Endodermal cell (in vitro differentiated cells): Measurements from ENCODE around the gene ARHGAP11A. TPM values are rescaled to one million over a fixed set of nuclear protein-coding genes. Genes with fewer than 3 reads are reported as not detected.
"Not testable (repeated sequence)": the region's sequence is repeated elsewhere in the genome, so short reads cannot be mapped to it uniquely, and the experiment has no call there.

Source experiments
- DNase-seq: peaks from one replicate; pipeline ENCODE4 v3.0.0-alpha.2; 2017
- H3K27ac ChIP-seq: 2 replicates; pipeline ENCODE4 v1.5.1; 2013; ENCODE audit warnings: mild to moderate bottlenecking, low read depth, low read length, moderate library complexity
- H3K27me3 ChIP-seq: 2 replicates; pipeline ENCODE4 v1.6.1; 2013; ENCODE audit warnings: mild to moderate bottlenecking, low read length, moderate library complexity; ENCODE audit not compliant: insufficient read depth, control insufficient read depth, poor library complexity, severe bottlenecking
- H3K36me3 ChIP-seq: 2 replicates; pipeline ENCODE4 v1.7.0; 2013; ENCODE audit warnings: mild to moderate bottlenecking, low read length, moderate library complexity; ENCODE audit not compliant: control insufficient read depth, insufficient read depth
- H3K4me1 ChIP-seq: one replicate; pipeline ENCODE4 v1.7.0; 2013; ENCODE audit warnings: low read length; ENCODE audit not compliant: control insufficient read depth, insufficient read depth
- H3K4me3 ChIP-seq: 2 replicates; pipeline ENCODE4 v1.5.1; 2013; ENCODE audit warnings: mild to moderate bottlenecking, low read length, moderate library complexity
- H3K9ac ChIP-seq: 2 replicates; pipeline ENCODE4 v1.6.1; 2013; ENCODE audit warnings: mild to moderate bottlenecking, low read length, moderate library complexity; ENCODE audit not compliant: poor library complexity, severe bottlenecking; ENCODE audit errors: extremely low read depth
- H3K9me3 ChIP-seq: 2 replicates; pipeline ENCODE4 v1.6.1; 2013; ENCODE audit warnings: mild to moderate bottlenecking, low read length, moderate library complexity; ENCODE audit not compliant: control insufficient read depth
- H3K27ac Mint-ChIP-seq: 2 replicates; pipeline ENCODE4 v1.8.0; 2020; ENCODE audit warnings: mixed read lengths
- H3K27me3 Mint-ChIP-seq: 2 replicates; pipeline ENCODE4 v1.8.0; 2021; ENCODE audit warnings: mild to moderate bottlenecking, mixed read lengths; ENCODE audit not compliant: insufficient read depth
- H3K36me3 Mint-ChIP-seq: 2 replicates; pipeline ENCODE4 v1.8.0; 2020; ENCODE audit warnings: low read depth, mixed read lengths
- H3K4me1 Mint-ChIP-seq: 2 replicates; pipeline ENCODE4 v1.8.0; 2020; ENCODE audit warnings: mixed read lengths
- H3K4me3 Mint-ChIP-seq: 2 replicates; pipeline ENCODE4 v1.8.0; 2020; ENCODE audit warnings: mild to moderate bottlenecking, moderate library complexity, mixed read lengths
- H3K9me3 Mint-ChIP-seq: 2 replicates; pipeline ENCODE4 v1.8.0; 2020; ENCODE audit warnings: mild to moderate bottlenecking, mixed read lengths
- WGBS, 2 experiments: methylation state at CpG; one replicate each; pipeline versions ENCODE4 v1.1.5 to v1.1.7; 2013; ENCODE audit warnings: missing lambda C conversion rate in 2 of 2, mixed read lengths in 1 of 2; ENCODE audit not compliant: insufficient coverage in 1 of 2, insufficient read length in 1 of 2; 5-methylcytosine and 5-hydroxymethylcytosine counted together
- long read RNA-seq, 4 experiments: library from polyadenylated mRNA in 2 of 4; library from RNA in 1 of 4; library from capped mRNA in 1 of 4; stranded (forward) in 3 of 4; unstranded in 1 of 4; transcript quantifications; one replicate each; pipeline ENCODE4 v2.0.0, GENCODE V29; 2020 to 2021; ENCODE audit warnings: inconsistent platforms in 1 of 4
- polyA plus RNA-seq, 2 experiments: library from polyadenylated mRNA; stranded (reverse); fragments of 50-300 nt; gene quantifications; one replicate each; pipeline ENCODE4 v1.2.3, GENCODE V29; 2013
- total RNA-seq, 2 donors: library from RNA; stranded (reverse); fragmentation: NEBNext Ultra II Directional in 1 of 2; extraction: Animal tissue kit (Norgen Biotek cat#: 25700) in 1 of 2; gene quantifications; 2 replicates in 1 of 2; 3 replicates in 1 of 2; pipeline ENCODE4 v1.2.1, GENCODE V29; 2021

ARHGAP11A gene
- 100 to 1,000 TPM in 1 of 2 donors, 10 to 100 TPM in 1; 61.0 to 107 TPM for total RNA-seq
- 54.3 TPM for polyA plus RNA-seq (2013, experiment 1 of 2)
- polyA plus RNA-seq (2013, experiment 2 of 2): 54.6 TPM
- long read RNA-seq, experiment 1, full-length matches to known transcripts: 8 of 23 reads
- long read RNA-seq, experiment 1, partial matches to known transcripts: 0 of 23 reads
- long read RNA-seq, experiment 1, other reads (novel, unspliced or antisense): 15 of 23 reads
- long read RNA-seq, experiment 2, full-length matches to known transcripts: 67 of 97 reads
- long read RNA-seq, experiment 2, partial matches to known transcripts: 8 of 97 reads
- long read RNA-seq, experiment 2, other reads (novel, unspliced or antisense): 22 of 97 reads
- long read RNA-seq, experiment 3, full-length matches to known transcripts: 74 of 128 reads
- long read RNA-seq, experiment 3, partial matches to known transcripts: 16 of 128 reads
- long read RNA-seq, experiment 3, other reads (novel, unspliced or antisense): 38 of 128 reads
- long read RNA-seq, experiment 4, full-length matches to known transcripts: 16 of 49 reads
- long read RNA-seq, experiment 4, partial matches to known transcripts: 3 of 49 reads
- long read RNA-seq, experiment 4, other reads (novel, unspliced or antisense): 30 of 49 reads

- peak within 1 kb of the TSS; percentile 66 for H3K27ac ChIP-seq
- H3K4me1 Mint-ChIP-seq, H3K9me3 Mint-ChIP-seq, H3K9me3 ChIP-seq, H3K36me3 ChIP-seq, H3K27me3 ChIP-seq, H3K36me3 Mint-ChIP-seq, H3K27me3 Mint-ChIP-seq, H3K4me1 ChIP-seq: not testable (repeated sequence)
- H3K4me3 ChIP-seq: peak within 1 kb of the TSS; percentile 85
- peak within 1 kb of the TSS; percentile 99 for H3K4me3 Mint-ChIP-seq
- peak within 1 kb of the TSS; percentile 44 for H3K9ac ChIP-seq
- peak; percentile 91 for DNase-seq
- 0% methylated on average over 2 to 19 of the region's 43 CpGs for WGBS, 2 experiments
- H3K27ac Mint-ChIP-seq: peak within 1 kb of the TSS; percentile 98
Measured at GRCh38 chr15:32615051-32615870, at the start of gene ARHGAP11A. ARHGAP11A (plus strand) TSS chr15:32615504; CDS start chr15:32616212, 708 bp downstream.

- WGBS, 2 experiments: no CpG with 5 or more reads among the region's 3 CpGs
- not testable (repeated sequence) for H3K4me3 Mint-ChIP-seq
Measured at GRCh38 chr15:32568988-32569387, 46.3 kb upstream of the ARHGAP11A start.

GRCh38 chr15:32578482-32578881 lies 36.8 kb upstream of the ARHGAP11A start:
- not testable (repeated sequence) for H3K9ac ChIP-seq, H3K4me1 Mint-ChIP-seq, DNase-seq, H3K4me1 ChIP-seq, H3K27me3 ChIP-seq, H3K27me3 Mint-ChIP-seq, H3K9me3 ChIP-seq, H3K4me3 Mint-ChIP-seq, H3K9me3 Mint-ChIP-seq, H3K36me3 Mint-ChIP-seq, H3K27ac Mint-ChIP-seq, H3K4me3 ChIP-seq, H3K36me3 ChIP-seq, H3K27ac ChIP-seq
- 17% methylated on average over 1 of the region's 4 CpGs; no CpG with 5 or more reads in 1 of the 2 experiments for WGBS, 2 experiments

More at GRCh38 chr15:32568988-32569387, 46.3 kb upstream of the ARHGAP11A start:
- H3K4me3 ChIP-seq, H3K27ac ChIP-seq, DNase-seq, H3K36me3 Mint-ChIP-seq, H3K9me3 ChIP-seq, H3K9ac ChIP-seq, H3K27me3 Mint-ChIP-seq, H3K9me3 Mint-ChIP-seq, H3K4me1 ChIP-seq, H3K4me1 Mint-ChIP-seq, H3K36me3 ChIP-seq, H3K27me3 ChIP-seq, H3K27ac Mint-ChIP-seq: not testable (repeated sequence)

GRCh38 chr15:32585844-32586243 lies 29.5 kb upstream of the ARHGAP11A start:
- H3K27ac Mint-ChIP-seq, DNase-seq, H3K9me3 Mint-ChIP-seq, H3K27me3 Mint-ChIP-seq, H3K9me3 ChIP-seq, H3K4me1 ChIP-seq, H3K4me3 ChIP-seq, H3K9ac ChIP-seq, H3K27me3 ChIP-seq, H3K4me3 Mint-ChIP-seq, H3K4me1 Mint-ChIP-seq, H3K36me3 ChIP-seq, H3K27ac ChIP-seq, H3K36me3 Mint-ChIP-seq: not testable (repeated sequence)
- WGBS, 2 experiments: 93% methylated on average over 2 of the region's 4 CpGs; no CpG with 5 or more reads in 1 of the 2 experiments

GRCh38 chr15:32593151-32593550 lies 22.2 kb upstream of the ARHGAP11A start, which contains the start of gene GOLGA8N:
GOLGA8N (plus strand) TSS chr15:32593456.
- not testable (repeated sequence) for DNase-seq, H3K27ac ChIP-seq, H3K4me1 Mint-ChIP-seq, H3K36me3 ChIP-seq, H3K36me3 Mint-ChIP-seq, H3K9me3 Mint-ChIP-seq, H3K4me3 ChIP-seq, H3K27ac Mint-ChIP-seq, H3K4me3 Mint-ChIP-seq, H3K27me3 Mint-ChIP-seq, H3K27me3 ChIP-seq, H3K4me1 ChIP-seq, H3K9ac ChIP-seq, H3K9me3 ChIP-seq
- WGBS, 2 experiments: no CpG with 5 or more reads among the region's 8 CpGs

- not testable (repeated sequence) for H3K27me3 Mint-ChIP-seq, H3K27me3 ChIP-seq, H3K27ac ChIP-seq, H3K4me3 Mint-ChIP-seq, H3K4me1 ChIP-seq, H3K9me3 Mint-ChIP-seq, H3K9ac ChIP-seq, H3K4me3 ChIP-seq, DNase-seq, H3K36me3 ChIP-seq, H3K27ac Mint-ChIP-seq, H3K36me3 Mint-ChIP-seq, H3K9me3 ChIP-seq, H3K4me1 Mint-ChIP-seq
- 92% methylated on average over 2 of the region's 2 CpGs; no CpG with 5 or more reads in 1 of the 2 experiments for WGBS, 2 experiments
Measured at GRCh38 chr15:32609518-32609917, 5.8 kb upstream of the ARHGAP11A start.
